ENCODE measurements around the gene CD244. TPM values are rescaled to one million over a fixed set of nuclear protein-coding genes. Genes with fewer than 3 reads are reported as not detected.
A peak's percentile ranks its signal among the peaks of the same experiment; 100 is the strongest.

Gene CD244
- polyA plus RNA-seq, 2 of the 4 experiments (the other 2 are of a cell fraction), result 0.03 TPM; not detected in 1

GRCh38 chr1:160884579-160884978, 21.9 kb upstream of the CD244 start:
- POLR2A ChIA-PET, result no interaction called here
- ATAC-seq (peak; percentile 71 to 79; a peak in 5 of 6 replicates), FAIRE-seq (no peak), DNase-seq (ENCODE audit: low read depth in 1 of 2, low spot score in 1 of 2) (peak in 1 of 2 experiments; percentile 38)
- TF ChIP-seq, protein P1, sequence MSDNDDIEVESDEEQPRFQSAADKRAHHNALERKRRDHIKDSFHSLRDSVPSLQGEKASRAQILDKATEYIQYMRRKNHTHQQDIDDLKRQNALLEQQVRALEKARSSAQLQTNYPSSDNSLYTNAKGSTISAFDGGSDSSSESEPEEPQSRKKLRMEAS (IDR thresholded peaks at IDR 0.05), result no peak
- TF ChIP-seq POLR2AphosphoS2 (conservative IDR thresholded peaks at IDR 0.05; ENCODE audit: low read length) (no peak), RAD21 (conservative IDR thresholded peaks at IDR 0.05 in 1 of 2, IDR thresholded peaks at IDR 0.05 in 1 of 2) (no peak), RNF2 (IDR thresholded peaks at IDR 0.05; ENCODE audit: borderline replicate concordance, low read depth) (no peak), CBX8 (IDR thresholded peaks at IDR 0.05) (no peak), TP53 (CRISPR knock-in tag; IDR thresholded peaks at IDR 0.05) (no peak), E2F6 (IDR thresholded peaks at IDR 0.05; ENCODE audit: borderline replicate concordance, low read depth) (no peak), RCOR1 (IDR thresholded peaks at IDR 0.05; ENCODE audit: low read depth, low read length) (no peak), EHMT2 (IDR thresholded peaks at IDR 0.05; ENCODE audit: low read depth) (no peak), MAFK (IDR thresholded peaks at IDR 0.05; ENCODE audit: partially characterized antibody) (no peak), CTCF (IDR thresholded peaks at IDR 0.05) (no peak), NFE2L2 (conservative IDR thresholded peaks at IDR 0.05; ENCODE audit: low read length) (no peak), ZC3H11A (IDR thresholded peaks at IDR 0.05) (no peak), ZFP36 (IDR thresholded peaks at IDR 0.05; ENCODE audit: borderline replicate concordance, partially characterized antibody) (no peak), FOSB (CRISPR knock-in tag; IDR thresholded peaks at IDR 0.05) (no peak), HDAC2 (IDR thresholded peaks at IDR 0.05) (no peak)
- TF ChIP-seq, protein P2, sequence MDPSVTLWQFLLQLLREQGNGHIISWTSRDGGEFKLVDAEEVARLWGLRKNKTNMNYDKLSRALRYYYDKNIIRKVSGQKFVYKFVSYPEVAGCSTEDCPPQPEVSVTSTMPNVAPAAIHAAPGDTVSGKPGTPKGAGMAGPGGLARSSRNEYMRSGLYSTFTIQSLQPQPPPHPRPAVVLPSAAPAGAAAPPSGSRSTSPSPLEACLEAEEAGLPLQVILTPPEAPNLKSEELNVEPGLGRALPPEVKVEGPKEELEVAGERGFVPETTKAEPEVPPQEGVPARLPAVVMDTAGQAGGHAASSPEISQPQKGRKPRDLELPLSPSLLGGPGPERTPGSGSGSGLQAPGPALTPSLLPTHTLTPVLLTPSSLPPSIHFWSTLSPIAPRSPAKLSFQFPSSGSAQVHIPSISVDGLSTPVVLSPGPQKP (IDR thresholded peaks at IDR 0.05; ENCODE audit: low read depth, low read length), result no peak
- WGBS (ENCODE audit: missing lambda C conversion rate), result 23% methylated on average over 2 of the region's 6 CpGs
- Histone ChIP-seq H3K9me3 (no peaks in the 10 kb centered on the region), H3K4me3 (no peak overlapping the region), H3K4me1 (no peaks in the 10 kb centered on the region), H3K27ac (no peak overlapping the region), H3K4me2 (no peak overlapping the region)
- CTCF ChIA-PET, result interaction anchor here (1.1 kb wide), 1 partner anchor 50 kb away, joined by 5 read pairs; no protein-coding TSS in a partner anchor

DNA sequence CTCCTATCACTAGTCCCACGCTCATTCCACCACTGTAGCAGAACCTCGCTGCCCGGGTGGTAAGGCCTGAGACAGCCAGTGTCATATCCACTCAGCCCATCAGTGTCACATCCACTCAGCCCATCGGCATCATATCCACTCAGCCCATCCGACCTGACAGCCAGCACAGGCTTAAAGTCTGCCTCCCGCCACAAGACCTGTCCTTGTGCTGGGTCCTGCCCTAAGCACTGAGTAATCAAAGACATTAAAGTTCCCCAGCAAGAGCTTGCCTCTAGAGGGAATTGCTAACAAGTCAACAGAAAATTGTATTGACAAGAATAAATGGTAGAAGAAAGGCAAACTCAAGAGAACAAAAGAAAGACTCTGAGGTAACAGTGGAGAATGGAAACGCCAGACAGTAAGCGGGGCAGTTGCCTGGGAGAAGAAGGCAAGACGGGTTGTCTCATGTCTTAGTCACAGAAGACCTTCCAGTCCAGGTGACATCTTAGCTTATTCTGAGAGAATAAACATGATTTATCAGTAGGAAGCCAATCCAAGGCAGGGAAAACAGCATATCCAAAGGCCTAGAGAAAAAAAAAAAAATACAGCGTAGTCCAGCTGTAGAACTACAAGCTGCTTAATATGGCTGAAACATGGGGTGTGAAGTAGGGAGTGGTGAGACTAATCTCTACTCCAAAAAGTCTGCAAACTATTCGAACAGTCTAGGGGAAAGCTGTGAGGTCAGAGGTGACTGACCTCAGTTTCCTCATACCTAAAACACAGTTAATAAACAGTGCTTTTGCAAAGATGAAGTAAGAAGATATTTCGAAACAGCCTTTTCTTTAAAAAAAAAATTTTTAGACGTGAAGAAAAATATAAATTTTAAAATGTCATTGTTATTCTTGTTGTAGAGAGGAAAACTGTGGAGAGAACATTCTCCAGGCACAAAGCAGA, 21.2 kb upstream of the CD244 start:
- DNase-seq (ENCODE audit: low read depth in 1 of 2, low spot score in 1 of 2) (no peak), ATAC-seq (no peak), FAIRE-seq (no peak)
- ChIA-PET CTCF (interaction anchor here (0.7 to 1.6 kb wide), 3 partner anchors 21 to 68 kb away, joined by 3 to 5 read pairs (median 4); no protein-coding TSS in a partner anchor), POLR2A (interaction anchor here (0.6 kb wide), 1 partner anchor 57 kb away, joined by 3 read pairs; no protein-coding TSS in a partner anchor)
- Histone ChIP-seq H3K4me1 (no peaks in the 10 kb centered on the region), H3K4me3 (no peak overlapping the region), H3K4me2 (no peak overlapping the region), H3K27ac (no peak overlapping the region), H3K9me3 (no peaks in the 10 kb centered on the region)
- 77% methylated on average over 13 of the region's 13 CpGs for WGBS (ENCODE audit: missing lambda C conversion rate)
- no peak for TF ChIP-seq NFE2L2 (conservative IDR thresholded peaks at IDR 0.05; ENCODE audit: low read length)
- TF ChIP-seq RAD21 (conservative IDR thresholded peaks at IDR 0.05 in 1 of 2, IDR thresholded peaks at IDR 0.05 in 1 of 2), result no peak
- no peak for TF ChIP-seq CTCF (IDR thresholded peaks at IDR 0.05)
- no peak for TF ChIP-seq REST (IDR thresholded peaks at IDR 0.05)
- no peak for TF ChIP-seq RARB (CRISPR knock-in tag; IDR thresholded peaks at IDR 0.05)
- TF ChIP-seq BCL3 (IDR thresholded peaks at IDR 0.05), result no peak
- TF ChIP-seq SMC3 (IDR thresholded peaks at IDR 0.05), result no peak
- no peak for TF ChIP-seq ESRRA (IDR thresholded peaks at IDR 0.05; ENCODE audit: borderline replicate concordance, low read length)
- TF ChIP-seq PHF8 (IDR thresholded peaks at IDR 0.05; ENCODE audit: borderline replicate concordance, low read depth), result no peak
- no peak for TF ChIP-seq POLR2AphosphoS2 (conservative IDR thresholded peaks at IDR 0.05; ENCODE audit: low read length)
